Heart right ventricle (tissue), 16 donors: ENCODE measurements around the gene MFRP. TPM values are rescaled to one million over a fixed set of nuclear protein-coding genes. Genes with fewer than 3 reads are reported as not detected.
A peak's percentile ranks its signal among the peaks of the same experiment; 100 is the strongest.

ENCODE experiments used
- ATAC-seq, 8 donors: fragments of 200-7000 bp; cut with Tn5 transposase; one replicate each; pipeline ENCODE4 v1.9.1; 2020; ENCODE audit warnings: mild to moderate bottlenecking in 8 of 8, moderate library complexity in 8 of 8, moderate number of reproducible peaks in 1 of 8
- DNase-seq, 2 donors: peaks; one replicate each; pipeline ENCODE4 v3.0.0-alpha.2; 2020
- H3K27ac ChIP-seq, 10 donors: fragments of 200-600 bp; sonication (generic) in 2 of 10; one replicate each; pipeline versions ENCODE4 v1.5.0 to v1.8.0; 2020 to 2022; ENCODE audit warnings: mild to moderate bottlenecking in 3 of 10
- H3K27me3 ChIP-seq, 7 donors: fragments of 200-600 bp; one replicate each; pipeline ENCODE4 v1.8.0; 2021 to 2022; ENCODE audit warnings: mild to moderate bottlenecking in 2 of 7
- H3K36me3 ChIP-seq, 9 donors: fragments of 200-600 bp; sonication (generic) in 1 of 9; one replicate each; pipeline versions ENCODE4 v1.5.0 to v1.8.0; 2020 to 2022; ENCODE audit warnings: mild to moderate bottlenecking in 2 of 9
- H3K4me1 ChIP-seq, 9 donors: fragments of 200-600 bp; sonication (generic) in 1 of 9; one replicate each; pipeline versions ENCODE4 v1.5.0 to v1.8.0; 2020 to 2022; ENCODE audit warnings: mild to moderate bottlenecking in 4 of 9
- H3K4me3 ChIP-seq, 10 donors: fragments of 200-600 bp; sonication (generic) in 2 of 10; one replicate each; pipeline versions ENCODE4 v1.5.0 to v1.8.0; 2020 to 2022; ENCODE audit warnings: mild to moderate bottlenecking in 7 of 10, moderate library complexity in 2 of 10
- H3K9me3 ChIP-seq, 11 donors: fragments of 200-600 bp in 10 of 11; sonication (generic) in 2 of 11; one replicate each; pipeline versions ENCODE4 v1.5.0 to v1.8.0; 2013 to 2022; ENCODE audit warnings: mild to moderate bottlenecking in 2 of 11, control low read depth in 1 of 11, moderate library complexity in 1 of 11
- CTCF ChIP-seq, 9 donors: fragments of 200-600 bp; sonication (generic) in 2 of 9; IDR thresholded peaks; one replicate each; pipeline versions ENCODE4 v1.5.0 to v1.8.0; 2021 to 2022; ENCODE audit warnings: antibody characterized with exemption in 9 of 9, mild to moderate bottlenecking in 5 of 9, moderate library complexity in 1 of 9
- WGBS, 2 donors: extraction: QIAGEN DNeasy Blood & Tissue Kit; methylation state at CpG; one replicate each; pipeline ENCODE4 v1.1.7; 2013; ENCODE audit warnings: inconsistent platforms in 1 of 2; 5-methylcytosine and 5-hydroxymethylcytosine counted together
- intact Hi-C, 10 donors: fragments of 100-400 bp; cut with DNase I; formaldehyde crosslinking; loops; one replicate each; pipeline versions ENCODE4 v1.11.1 to v1.14.2; 2022
- polyA plus RNA-seq, 2 donors: library from polyadenylated mRNA; stranded (reverse); fragments of 200-250 nt; gene quantifications; one replicate each; pipeline ENCODE4 v1.2.3, GENCODE V29; 2013
- total RNA-seq, 10 donors: library from RNA; stranded (reverse); fragmentation: NEBNext Ultra II Directional in 3 of 10; extraction: Animal tissue kit (Norgen Biotek cat#: 25700) in 3 of 10; gene quantifications; one replicate each; pipeline versions ENCODE4 v1.2.1 to v1.2.4, GENCODE V29; 2021 to 2023
- donor health status: Arrhythmogenic right ventricular cardiomyopathy.
- donor health status: ischemic (EF 13 %, LVEDD 7.1; RV severe dilation, severe dysfunction).
- donor health status: healthy with polysubstance abuse.
- donor health status: DM: no; HTN: yes; CAD: no.
- donor health status: DM: no; HTN: no; CAD: no.
- donor health status: ischemic (EF 25% LVEDD 6.9; RV normal size, moderate dysfunction).
- donor health status: ischemic (EF 25% LVEDD 5.7; RV mildly dilated, moderate dysfunction).
- donor health status: healthy.
- donor health status: DM: yes; HTN: yes; CAD: no.
- donor health status: Ischemic cardiomyopathy.
- donor health status: ischemic (EF 35%, LVEDD 5.7; RV mildly dilated, moderate dysfunction).
- donor health status: nonischemic (EF 11% LVEDD 7.7; RV severe dilation, severe dysfunction).
- donor health status: DM: yes; HTN: yes; CAD: no.
- donor health status: PGD.
- donor health status: ischemic (EF 29% LVEDD 5.4; RV normal size, mild dysfunction).
- donor health status: nonischemic (EF 23%, LVEDD 6.1; RV moderate dilation, normal function).

The MFRP gene
- total and polyA plus RNA-seq, 12 donors: 0.04 TPM; not detected in 11

GRCh38 chr11:119374632-119375336 is 28.3 kb upstream of the MFRP start:
- Histone ChIP-seq H3K9me3 (no peaks in the 10 kb centered on the region), H3K36me3 (no peaks in the 10 kb centered on the region), H3K27me3 (no peaks in the 10 kb centered on the region), H3K4me3 (peak overlapping the region in 4 of 10 donors; percentile 0 to 18 (median 8)), H3K27ac (peak overlapping the region; percentile 42 to 98 (median 89)), H3K4me1 (peaks cover 19 to 83% (median 70%) of the 10 kb centered on the region in 9 donors)
- TF ChIP-seq CTCF (IDR thresholded peaks at IDR 0.05): no peak
- WGBS, 2 donors: 27 to 34% methylated on average over 11 of the region's 11 CpGs
- DNase-seq: no peak
- intact Hi-C loops: loop anchor here in 4 of 10 donors (1.0 to 5.0 kb wide), 4 partner anchors 18 to 37 kb away; no protein-coding TSS in a partner anchor
- ATAC-seq: peak in 5 of 8 donors; percentile 4 to 37 (median 15)

- H3K27ac ChIP-seq: peak overlapping the region in 8 of 10 donors; percentile 82 to 98 (median 89)
- peak; percentile 81 to 91 (median 89) for TF ChIP-seq CTCF (IDR thresholded peaks at IDR 0.05)
- intact Hi-C loops: loop anchor here in 4 of 10 donors (1.0 to 5.0 kb wide), 3 partner anchors 17 to 37 kb away; no protein-coding TSS in a partner anchor
- ATAC-seq: peak in 6 of 8 donors; percentile 3 to 30 (median 16)
- peak; percentile 73 to 78 for DNase-seq
- WGBS, 2 donors: 43% methylated on average over 5 of the region's 5 CpGs
- no peaks in the 10 kb centered on the region for H3K27me3 ChIP-seq
- no peaks in the 10 kb centered on the region for H3K36me3 ChIP-seq
- peaks cover 24 to 87% (median 72%) of the 10 kb centered on the region in 9 donors for H3K4me1 ChIP-seq
- no peaks in the 10 kb centered on the region for H3K9me3 ChIP-seq
- peak overlapping the region in 2 of 10 donors; percentile 2 to 18 for H3K4me3 ChIP-seq
Observed at GRCh38 chr11:119373921-119374631, 27.6 kb upstream of the MFRP start.

GRCh38 chr11:119373059-119373920 is 26.8 kb upstream of the MFRP start:
- DNase-seq (no peak), ATAC-seq (no peak)
- H3K4me3 ChIP-seq: peak overlapping the region in 1 of 10 donors; percentile 2
- no peaks in the 10 kb centered on the region for H3K36me3 ChIP-seq
- peaks cover 30 to 92% (median 79%) of the 10 kb centered on the region in 9 donors for H3K4me1 ChIP-seq
- intact Hi-C loops: loop anchor here in 2 of 10 donors (5.0 kb wide), 1 partner anchor 36 kb away; no protein-coding TSS in a partner anchor
- H3K27ac ChIP-seq: peak overlapping the region in 8 of 10 donors; percentile 43 to 98 (median 92)
- no peaks in the 10 kb centered on the region for H3K9me3 ChIP-seq
- TF ChIP-seq CTCF (IDR thresholded peaks at IDR 0.05): no peak
- WGBS, 2 donors: 73 to 74% methylated on average over 23 of the region's 23 CpGs
- no peaks in the 10 kb centered on the region for H3K27me3 ChIP-seq
